Spleen (tissue), 11 donors: ENCODE data around the gene VAMP2. TPM values are rescaled to one million over a fixed set of nuclear protein-coding genes. Genes with fewer than 3 reads are reported as not detected.

Source experiments
- DNase-seq: peaks from one replicate; pipeline ENCODE4 v3.0.0-alpha.2; 2020
- H3K27ac ChIP-seq, 8 donors: fragments of 200-600 bp; sonication (generic) in 7 of 8; 1 replicate in 4 of 8; 2 replicates in 4 of 8; pipeline versions ENCODE4 v1.5.0 to v1.8.0; 2016 to 2021; ENCODE audit warnings: inconsistent platforms in 4 of 8, mild to moderate bottlenecking in 4 of 8, moderate library complexity in 1 of 8
- H3K27me3 ChIP-seq, 7 donors: fragments of 200-600 bp; sonication (generic) in 6 of 7; replicated peaks in 1 of 7; 1 replicate in 4 of 7; 2 replicates in 3 of 7; pipeline versions ENCODE4 v1.5.0 to v1.8.0; 2016 to 2021; ENCODE audit warnings: inconsistent platforms in 3 of 7, mild to moderate bottlenecking in 1 of 7
- H3K36me3 ChIP-seq, 6 donors: fragments of 200-600 bp; sonication (generic) in 5 of 6; 1 replicate in 4 of 6; 2 replicates in 2 of 6; pipeline versions ENCODE4 v1.5.0 to v1.8.0; 2016 to 2021; ENCODE audit warnings: inconsistent platforms in 2 of 6
- H3K4me1 ChIP-seq, 6 donors: fragments of 200-600 bp; sonication (generic) in 5 of 6; 1 replicate in 3 of 6; 2 replicates in 3 of 6; pipeline versions ENCODE4 v1.5.0 to v1.8.0; 2016 to 2021; ENCODE audit warnings: inconsistent platforms in 3 of 6
- H3K4me3 ChIP-seq, 8 donors: fragments of 200-600 bp; sonication (generic) in 7 of 8; 1 replicate in 4 of 8; 2 replicates in 4 of 8; pipeline versions ENCODE4 v1.5.0 to v1.8.0; 2016 to 2021; ENCODE audit warnings: inconsistent platforms in 4 of 8, mild to moderate bottlenecking in 4 of 8, moderate library complexity in 2 of 8
- H3K9me3 ChIP-seq, 8 donors: fragments of 200-600 bp; sonication (generic) in 7 of 8; 1 replicate in 4 of 8; 2 replicates in 4 of 8; pipeline versions ENCODE4 v1.5.0 to v1.8.0; 2016 to 2021; ENCODE audit warnings: inconsistent platforms in 4 of 8
- POLR2A ChIP-seq, 3 donors: fragments of 450-650 bp; IDR thresholded peaks; one replicate each; pipeline ENCODE4 v1.5.1; 2017; ENCODE audit warnings: antibody characterized with exemption in 3 of 3, mild to moderate bottlenecking in 1 of 3
- POLR2AphosphoS5 ChIP-seq, 3 donors: sonication (generic); formaldehyde crosslinking; IDR thresholded peaks; one replicate each; pipeline ENCODE4 v1.5.1; 2017; ENCODE audit warnings: antibody characterized with exemption in 3 of 3
- WGBS, 5 donors: extraction: QIAGEN DNeasy Blood & Tissue Kit in 3 of 5; methylation state at CpG; one replicate each; pipeline versions ENCODE4 v1.1.5 to v1.1.7; 2013 to 2018; 5-methylcytosine and 5-hydroxymethylcytosine counted together
- intact Hi-C: fragments of 100-400 bp; cut with DNase I; formaldehyde crosslinking; loops from one replicate; pipeline ENCODE4 v1.15.0; 2023; ENCODE audit warnings: low total_unique reads
- polyA plus RNA-seq, 3 donors: library from polyadenylated mRNA; stranded (reverse); fragments of 200-250 nt; gene quantifications; one replicate each; pipeline ENCODE4 v1.2.1, GENCODE V29; 2013
- total RNA-seq, 7 donors: library from RNA; depleted of rRNA in 3 of 7; stranded (reverse); fragments of >200 nt in 3 of 7; fragmentation: NEBNext Ultra II Directional in 4 of 7; extraction: Animal tissue kit (Norgen Biotek cat#: 25700) in 4 of 7; gene quantifications; one replicate each; pipeline versions ENCODE4 v1.1.0 to v1.2.1, GENCODE V29; 2016 to 2021
- TF ChIP-seq, protein P1 (sequence below), 11 experiments: fragments of 200-600 bp in 7 of 11; fragments of 450-650 bp in 4 of 11; sonication (generic) in 4 of 11; IDR thresholded peaks in 8 of 11; conservative IDR thresholded peaks in 3 of 11; 1 replicate in 7 of 11; 2 replicates in 4 of 11; pipeline versions ENCODE4 v1.4.0 to v1.8.0; 2016 to 2021; ENCODE audit warnings: antibody characterized with exemption in 11 of 11, inconsistent platforms in 4 of 11, mild to moderate bottlenecking in 1 of 11
- donor health status: healthy with polysubstance abuse.
- donor health status: DM: no; HTN: no; CAD: no; lungs with moderate emphysema.
- donor health status: DM: no; HTN: no; CAD: no.
- donor health status: Bipolar disorder and iron deficiency.
- donor health status: healthy.
- donor health status: DM: no; HTN: no; CAD: no.
- donor health status: DM: yes; HTN: yes; CAD: no.

The VAMP2 gene
- total and polyA plus RNA-seq, 10 donors = 37.5 to 94.8 (median 54.5) TPM

DNA sequence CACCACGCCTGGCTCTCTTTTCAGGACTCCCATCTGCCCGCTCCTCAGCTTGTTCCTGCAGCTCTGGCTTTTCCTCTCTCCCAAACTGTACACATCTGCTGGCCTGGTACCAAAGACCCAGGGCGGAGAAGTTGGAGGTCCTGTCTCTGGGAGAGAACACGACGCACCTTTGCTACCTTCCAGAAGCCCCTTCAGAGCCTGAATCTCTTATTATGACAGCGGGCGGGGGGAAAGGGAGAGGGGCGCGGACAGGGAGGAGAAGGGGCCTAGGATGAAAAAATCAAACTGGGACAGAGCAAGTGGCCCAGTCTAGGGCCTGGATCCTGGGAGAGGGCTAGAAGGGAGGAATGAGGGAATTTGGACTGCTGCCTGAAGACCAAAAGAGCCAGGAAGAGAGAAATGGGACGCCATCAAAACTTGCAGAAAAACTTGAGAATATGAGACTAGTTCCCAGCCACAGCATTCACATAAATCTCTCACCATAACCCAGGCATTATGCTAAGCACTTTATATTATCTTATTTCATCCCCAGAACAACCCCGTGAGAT is 8.1 kb downstream of the VAMP2 start:
- peak overlapping the region; percentile 96 to 100 (median 98) for H3K27ac ChIP-seq
- intact Hi-C loops = no loop called here
- peaks cover under 1 to 42% (median 13%) of the 10 kb centered on the region in 6 donors for H3K36me3 ChIP-seq
- no peaks in the 10 kb centered on the region for H3K27me3 ChIP-seq
- peaks cover 57 to 93% (median 85%) of the 10 kb centered on the region in 6 donors for H3K4me1 ChIP-seq
- no peak for DNase-seq
- no peaks in the 10 kb centered on the region for H3K9me3 ChIP-seq
- WGBS, 5 donors = 51 to 73% (median 54%) methylated on average over 10 to 11 of the region's 11 CpGs
- TF ChIP-seq POLR2AphosphoS5 (IDR thresholded peaks at IDR 0.05) (no peak), POLR2A (IDR thresholded peaks at IDR 0.05) (no peak)
- TF ChIP-seq, protein P1, sequence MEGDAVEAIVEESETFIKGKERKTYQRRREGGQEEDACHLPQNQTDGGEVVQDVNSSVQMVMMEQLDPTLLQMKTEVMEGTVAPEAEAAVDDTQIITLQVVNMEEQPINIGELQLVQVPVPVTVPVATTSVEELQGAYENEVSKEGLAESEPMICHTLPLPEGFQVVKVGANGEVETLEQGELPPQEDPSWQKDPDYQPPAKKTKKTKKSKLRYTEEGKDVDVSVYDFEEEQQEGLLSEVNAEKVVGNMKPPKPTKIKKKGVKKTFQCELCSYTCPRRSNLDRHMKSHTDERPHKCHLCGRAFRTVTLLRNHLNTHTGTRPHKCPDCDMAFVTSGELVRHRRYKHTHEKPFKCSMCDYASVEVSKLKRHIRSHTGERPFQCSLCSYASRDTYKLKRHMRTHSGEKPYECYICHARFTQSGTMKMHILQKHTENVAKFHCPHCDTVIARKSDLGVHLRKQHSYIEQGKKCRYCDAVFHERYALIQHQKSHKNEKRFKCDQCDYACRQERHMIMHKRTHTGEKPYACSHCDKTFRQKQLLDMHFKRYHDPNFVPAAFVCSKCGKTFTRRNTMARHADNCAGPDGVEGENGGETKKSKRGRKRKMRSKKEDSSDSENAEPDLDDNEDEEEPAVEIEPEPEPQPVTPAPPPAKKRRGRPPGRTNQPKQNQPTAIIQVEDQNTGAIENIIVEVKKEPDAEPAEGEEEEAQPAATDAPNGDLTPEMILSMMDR (IDR thresholded peaks at IDR 0.05 in 8 of 11, conservative IDR thresholded peaks at IDR 0.05 in 3 of 11) = no peak
- peak overlapping the region; percentile 39 to 79 (median 52) for H3K4me3 ChIP-seq

DNA sequence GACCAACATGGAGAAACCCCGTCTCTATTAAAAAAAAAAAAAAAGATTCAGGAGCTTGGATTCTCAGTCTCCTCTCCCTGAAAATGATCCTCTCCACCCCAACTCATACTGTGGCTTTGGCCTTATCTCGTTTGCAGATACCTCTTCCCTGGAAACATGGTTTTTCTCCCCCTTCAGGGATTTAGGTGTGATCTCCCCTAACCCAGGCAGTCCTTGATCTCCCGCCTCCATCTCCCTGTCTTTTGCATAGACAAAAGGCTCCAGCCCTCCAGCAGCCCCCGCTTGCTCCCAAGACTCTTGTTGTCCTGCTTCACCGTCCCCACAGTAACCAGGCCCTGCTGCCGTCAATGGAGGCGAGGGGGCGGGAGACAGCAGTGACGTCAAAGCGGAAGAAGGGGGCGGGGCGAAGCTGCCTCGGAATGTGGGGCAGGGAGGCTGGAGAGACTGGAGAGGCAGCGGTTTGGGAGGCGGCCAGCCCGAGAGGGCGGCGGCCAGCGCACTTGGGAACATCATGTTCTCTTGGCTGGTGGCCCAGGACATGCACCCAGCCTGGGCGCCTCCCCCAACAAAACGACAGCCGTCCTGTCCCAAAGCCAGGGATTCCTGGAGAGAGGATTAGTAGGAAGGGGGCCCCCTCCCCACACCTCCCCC is 8.7 kb downstream of the VAMP2 start:
- TF ChIP-seq, protein P1 (IDR thresholded peaks at IDR 0.05 in 8 of 11, conservative IDR thresholded peaks at IDR 0.05 in 3 of 11) = no peak
- TF ChIP-seq POLR2A (IDR thresholded peaks at IDR 0.05) = peak in 1 of 3 donors; percentile 67
- peak; percentile 97 to 99 (median 97) for TF ChIP-seq POLR2AphosphoS5 (IDR thresholded peaks at IDR 0.05)
- H3K4me1 ChIP-seq = peaks cover 55 to 93% (median 83%) of the 10 kb centered on the region in 6 donors
- no peaks in the 10 kb centered on the region for H3K27me3 ChIP-seq
- peak; percentile 97 for DNase-seq
- 8 to 12% (median 9%) methylated on average over 10 to 22 of the region's 22 CpGs for WGBS, 5 donors
- peak overlapping the region in 7 of 8 donors; percentile 39 to 79 (median 47) for H3K4me3 ChIP-seq
- no peaks in the 10 kb centered on the region for H3K9me3 ChIP-seq
- intact Hi-C loops = no loop called here
- H3K36me3 ChIP-seq = peaks cover 6 to 42% (median 14%) of the 10 kb centered on the region in 6 donors
- peak overlapping the region; percentile 96 to 100 (median 98) for H3K27ac ChIP-seq

DNA sequence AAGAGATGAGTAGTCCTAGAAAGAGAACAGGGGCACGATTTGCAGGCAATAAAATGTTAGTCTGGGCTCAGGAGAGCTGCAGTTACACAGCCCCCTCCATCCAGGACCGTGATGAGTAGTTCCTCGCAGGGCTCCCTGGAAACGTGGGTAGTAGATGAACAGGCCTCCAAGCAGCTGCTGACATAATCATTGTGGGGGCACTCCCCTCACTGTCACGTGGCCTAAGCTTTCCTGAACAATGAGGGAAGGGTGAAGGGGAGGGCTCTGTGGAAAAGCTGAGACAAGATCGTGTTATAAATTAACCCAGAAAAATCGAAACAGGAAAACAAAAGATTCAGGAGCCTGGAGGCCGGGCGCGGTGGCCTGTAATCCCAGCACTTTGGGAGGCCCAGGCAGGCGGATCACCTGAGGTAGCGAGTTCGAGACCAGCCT is 9.2 kb downstream of the VAMP2 start:
- Histone ChIP-seq H3K36me3 (peaks cover 8 to 45% (median 19%) of the 10 kb centered on the region in 6 donors), H3K4me1 (peaks cover 50 to 89% (median 77%) of the 10 kb centered on the region in 6 donors), H3K4me3 (peak overlapping the region in 4 of 8 donors; percentile 26 to 79 (median 58)), H3K27ac (peak overlapping the region; percentile 96 to 100 (median 98)), H3K9me3 (no peaks in the 10 kb centered on the region), H3K27me3 (no peaks in the 10 kb centered on the region)
- intact Hi-C loops = no loop called here
- 29 to 45% (median 33%) methylated on average over 13 of the region's 13 CpGs for WGBS, 5 donors
- TF ChIP-seq POLR2A (IDR thresholded peaks at IDR 0.05) = no peak
- TF ChIP-seq, protein P1 (IDR thresholded peaks at IDR 0.05 in 8 of 11, conservative IDR thresholded peaks at IDR 0.05 in 3 of 11) = no peak
- TF ChIP-seq POLR2AphosphoS5 (IDR thresholded peaks at IDR 0.05) = peak in 1 of 3 donors; percentile 76
- no peak for DNase-seq

DNA sequence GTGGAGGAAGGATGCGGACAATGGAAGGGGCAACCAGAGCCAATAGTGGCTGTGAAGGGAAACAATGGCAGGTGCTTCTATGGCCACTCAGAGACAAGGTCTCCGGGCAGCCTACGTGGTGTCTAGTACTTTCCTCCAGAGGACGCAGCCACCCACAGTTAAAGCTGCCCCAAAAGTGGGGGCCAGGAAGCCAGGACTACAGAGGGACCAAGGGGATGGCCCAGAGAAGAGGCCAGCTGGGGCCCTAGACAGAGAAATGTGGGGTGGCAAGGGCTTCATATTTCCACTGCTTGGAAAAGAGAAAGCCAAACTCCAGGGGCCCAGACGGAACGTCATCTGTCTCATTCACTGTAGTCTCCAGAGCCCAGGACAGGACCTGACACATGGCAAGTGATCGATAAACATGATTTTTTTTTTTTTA is 9.7 kb downstream of the VAMP2 start:
- no peak for TF ChIP-seq POLR2A (IDR thresholded peaks at IDR 0.05)
- no peak for TF ChIP-seq POLR2AphosphoS5 (IDR thresholded peaks at IDR 0.05)
- TF ChIP-seq, protein P1 (IDR thresholded peaks at IDR 0.05 in 8 of 11, conservative IDR thresholded peaks at IDR 0.05 in 3 of 11) = no peak
- intact Hi-C loops = no loop called here
- H3K9me3 ChIP-seq = no peaks in the 10 kb centered on the region
- no peak for DNase-seq
- H3K27ac ChIP-seq = peak overlapping the region; percentile 96 to 100 (median 98)
- no peaks in the 10 kb centered on the region for H3K27me3 ChIP-seq
- peaks cover 10 to 45% (median 24%) of the 10 kb centered on the region in 6 donors for H3K36me3 ChIP-seq
- peaks cover 45 to 88% (median 72%) of the 10 kb centered on the region in 6 donors for H3K4me1 ChIP-seq
- WGBS, 5 donors = 81 to 90% (median 88%) methylated on average over 7 of the region's 7 CpGs
- H3K4me3 ChIP-seq = peak overlapping the region in 5 of 8 donors; percentile 60 to 79 (median 67)
